HepG2 (cell line): ENCODE results near the gene PTPN12. TPM values are rescaled to one million over a fixed set of nuclear protein-coding genes. Genes with fewer than 3 reads are reported as not detected.

ENCODE experiments used
- FOXA1 ChIP-seq, 2 experiments: fragments of 450-650 bp in 1 of 2; sonication (generic) in 1 of 2; formaldehyde crosslinking in 1 of 2; IDR thresholded peaks; 2 replicates each; pipeline versions ENCODE4 v1.4.0 to v1.6.1; 2016 to 2020; ENCODE audit warnings: missing genetic modification reagents in 1 of 2
- NFATC3 ChIP-seq: sonication (generic); formaldehyde crosslinking; IDR thresholded peaks from 2 replicates; pipeline ENCODE4 v1.5.1; 2020; ENCODE audit warnings: mild to moderate bottlenecking, missing genetic modification reagents
- NR2C2 ChIP-seq: sonication (generic); formaldehyde crosslinking; IDR thresholded peaks from 2 replicates; pipeline ENCODE4 v1.4.0; 2020; ENCODE audit warnings: missing genetic modification reagents, mild to moderate bottlenecking, moderate library complexity, borderline replicate concordance
- NRL ChIP-seq: sonication (generic); formaldehyde crosslinking; IDR thresholded peaks from 2 replicates; pipeline ENCODE4 v1.5.0; 2020; ENCODE audit warnings: missing genetic modification reagents, mild to moderate bottlenecking, moderate library complexity, borderline replicate concordance
- RFX5 ChIP-seq: IDR thresholded peaks from 2 replicates; pipeline ENCODE4 v1.6.1; 2011; ENCODE audit warnings: low read depth, low read length, improper control_type of control experiment
- SMARCE1 ChIP-seq: fragments of 450-650 bp; IDR thresholded peaks from 2 replicates; pipeline ENCODE4 v1.6.1; 2017; ENCODE audit warnings: borderline replicate concordance
- SRSF4 ChIP-seq: fragments of 200-400 bp; formaldehyde crosslinking; IDR thresholded peaks from one replicate; pipeline ENCODE4 v1.6.1; 2018; ENCODE audit warnings: mild to moderate bottlenecking, low read depth, low read length, moderate library complexity; ENCODE audit not compliant: poor library complexity, severe bottlenecking
- TERF1 ChIP-seq: sonication (generic); formaldehyde crosslinking; IDR thresholded peaks from 2 replicates; pipeline ENCODE4 v1.8.0; 2022; ENCODE audit warnings: mild to moderate bottlenecking, missing genetic modification reagents, moderate library complexity
- ZFP82 ChIP-seq: sonication (generic); formaldehyde crosslinking; IDR thresholded peaks from 2 replicates; pipeline ENCODE4 v1.5.1; 2020; ENCODE audit warnings: mild to moderate bottlenecking, missing genetic modification reagents, borderline replicate concordance
- ZNF446 ChIP-seq: sonication (generic); formaldehyde crosslinking; IDR thresholded peaks from 2 replicates; pipeline ENCODE4 v1.5.0; 2020; ENCODE audit warnings: mild to moderate bottlenecking, missing genetic modification reagents
- ZNF782 ChIP-seq: sonication (generic); formaldehyde crosslinking; IDR thresholded peaks from 2 replicates; pipeline ENCODE4 v1.4.0; 2020; ENCODE audit warnings: missing genetic modification reagents, mild to moderate bottlenecking, borderline replicate concordance
- ZSCAN20 ChIP-seq: sonication (generic); formaldehyde crosslinking; IDR thresholded peaks from 2 replicates; pipeline ENCODE4 v1.4.0; 2020; ENCODE audit warnings: missing genetic modification reagents, mild to moderate bottlenecking, borderline replicate concordance
- polyA plus RNA-seq, 8 experiments: library from polyadenylated mRNA; depleted of rRNA in 3 of 8; stranded (reverse) in 7 of 8; unstranded in 1 of 8; fragments of >200 nt; fragmentation: Illumina TruSeq in 4 of 8; extraction: Trizol in 4 of 8; gene quantifications; 2 replicates each; pipeline versions ENCODE4 v1.2.1 to v1.2.3, GENCODE V29; 2011 to 2016; ENCODE audit warnings: low read depth in 4 of 8, missing spikeins in 1 of 8, mixed read lengths in 1 of 8; ENCODE audit not compliant: insufficient read depth in 1 of 8
- total RNA-seq, 5 experiments: library from RNA; depleted of rRNA; stranded (reverse); fragments of >200 nt; fragmentation: Illumina TruSeq; extraction: Trizol; gene quantifications; 2 replicates each; pipeline ENCODE4 v1.2.3, GENCODE V29; 2016; ENCODE audit warnings: low read depth in 1 of 5
- TF ChIP-seq, protein P1 (sequence below): sonication (generic); formaldehyde crosslinking; IDR thresholded peaks from 2 replicates; pipeline ENCODE4 v1.4.0; 2020; ENCODE audit warnings: missing genetic modification reagents, borderline replicate concordance
- TF ChIP-seq, protein P2 (sequence below): sonication (generic); formaldehyde crosslinking; IDR thresholded peaks from 2 replicates; pipeline ENCODE4 v1.4.0; 2020; ENCODE audit warnings: mild to moderate bottlenecking, missing genetic modification reagents
- TF ChIP-seq, protein P3 (sequence below): sonication (generic); formaldehyde crosslinking; IDR thresholded peaks from 2 replicates; pipeline ENCODE4 v1.4.0; 2020; ENCODE audit warnings: missing genetic modification reagents, borderline replicate concordance

The PTPN12 gene
- total and polyA plus RNA-seq, 2 of the 13 experiments (the other 11 are each of a cell fraction or from before 2014, with no cell fraction given), result 22.9 to 56.8 TPM

GRCh38 chr7:77536413-77537135 is 521 bp upstream of the PTPN12 start (continued):
- TF ChIP-seq, protein P1, sequence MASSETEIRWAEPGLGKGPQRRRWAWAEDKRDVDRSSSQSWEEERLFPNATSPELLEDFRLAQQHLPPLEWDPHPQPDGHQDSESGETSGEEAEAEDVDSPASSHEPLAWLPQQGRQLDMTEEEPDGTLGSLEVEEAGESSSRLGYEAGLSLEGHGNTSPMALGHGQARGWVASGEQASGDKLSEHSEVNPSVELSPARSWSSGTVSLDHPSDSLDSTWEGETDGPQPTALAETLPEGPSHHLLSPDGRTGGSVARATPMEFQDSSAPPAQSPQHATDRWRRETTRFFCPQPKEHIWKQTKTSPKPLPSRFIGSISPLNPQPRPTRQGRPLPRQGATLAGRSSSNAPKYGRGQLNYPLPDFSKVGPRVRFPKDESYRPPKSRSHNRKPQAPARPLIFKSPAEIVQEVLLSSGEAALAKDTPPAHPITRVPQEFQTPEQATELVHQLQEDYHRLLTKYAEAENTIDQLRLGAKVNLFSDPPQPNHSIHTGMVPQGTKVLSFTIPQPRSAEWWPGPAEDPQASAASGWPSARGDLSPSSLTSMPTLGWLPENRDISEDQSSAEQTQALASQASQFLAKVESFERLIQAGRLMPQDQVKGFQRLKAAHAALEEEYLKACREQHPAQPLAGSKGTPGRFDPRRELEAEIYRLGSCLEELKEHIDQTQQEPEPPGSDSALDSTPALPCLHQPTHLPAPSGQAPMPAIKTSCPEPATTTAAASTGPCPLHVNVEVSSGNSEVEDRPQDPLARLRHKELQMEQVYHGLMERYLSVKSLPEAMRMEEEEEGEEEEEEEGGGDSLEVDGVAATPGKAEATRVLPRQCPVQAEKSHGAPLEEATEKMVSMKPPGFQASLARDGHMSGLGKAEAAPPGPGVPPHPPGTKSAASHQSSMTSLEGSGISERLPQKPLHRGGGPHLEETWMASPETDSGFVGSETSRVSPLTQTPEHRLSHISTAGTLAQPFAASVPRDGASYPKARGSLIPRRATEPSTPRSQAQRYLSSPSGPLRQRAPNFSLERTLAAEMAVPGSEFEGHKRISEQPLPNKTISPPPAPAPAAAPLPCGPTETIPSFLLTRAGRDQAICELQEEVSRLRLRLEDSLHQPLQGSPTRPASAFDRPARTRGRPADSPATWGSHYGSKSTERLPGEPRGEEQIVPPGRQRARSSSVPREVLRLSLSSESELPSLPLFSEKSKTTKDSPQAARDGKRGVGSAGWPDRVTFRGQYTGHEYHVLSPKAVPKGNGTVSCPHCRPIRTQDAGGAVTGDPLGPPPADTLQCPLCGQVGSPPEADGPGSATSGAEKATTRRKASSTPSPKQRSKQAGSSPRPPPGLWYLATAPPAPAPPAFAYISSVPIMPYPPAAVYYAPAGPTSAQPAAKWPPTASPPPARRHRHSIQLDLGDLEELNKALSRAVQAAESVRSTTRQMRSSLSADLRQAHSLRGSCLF (CRISPR knock-in tag), result no peak
- TF ChIP-seq ZNF782 (CRISPR knock-in tag), result no peak
- TF ChIP-seq ZFP82, result no peak; the same call in 1 of the 2 replicates
- no peak for TF ChIP-seq SMARCE1
- TF ChIP-seq, protein P2, sequence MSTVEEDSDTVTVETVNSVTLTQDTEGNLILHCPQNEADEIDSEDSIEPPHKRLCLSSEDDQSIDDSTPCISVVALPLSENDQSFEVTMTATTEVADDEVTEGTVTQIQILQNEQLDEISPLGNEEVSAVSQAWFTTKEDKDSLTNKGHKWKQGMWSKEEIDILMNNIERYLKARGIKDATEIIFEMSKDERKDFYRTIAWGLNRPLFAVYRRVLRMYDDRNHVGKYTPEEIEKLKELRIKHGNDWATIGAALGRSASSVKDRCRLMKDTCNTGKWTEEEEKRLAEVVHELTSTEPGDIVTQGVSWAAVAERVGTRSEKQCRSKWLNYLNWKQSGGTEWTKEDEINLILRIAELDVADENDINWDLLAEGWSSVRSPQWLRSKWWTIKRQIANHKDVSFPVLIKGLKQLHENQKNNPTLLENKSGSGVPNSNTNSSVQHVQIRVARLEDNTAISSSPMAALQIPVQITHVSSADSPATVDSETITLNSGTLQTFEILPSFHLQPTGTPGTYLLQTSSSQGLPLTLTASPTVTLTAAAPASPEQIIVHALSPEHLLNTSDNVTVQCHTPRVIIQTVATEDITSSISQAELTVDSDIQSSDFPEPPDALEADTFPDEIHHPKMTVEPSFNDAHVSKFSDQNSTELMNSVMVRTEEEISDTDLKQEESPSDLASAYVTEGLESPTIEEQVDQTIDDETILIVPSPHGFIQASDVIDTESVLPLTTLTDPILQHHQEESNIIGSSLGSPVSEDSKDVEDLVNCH (CRISPR knock-in tag), result no peak
- no peak for TF ChIP-seq ZSCAN20 (CRISPR knock-in tag)
- TF ChIP-seq NFATC3, result 0 out of 2 replicates have a peak, but pooled peaks have one; percentile 38
- peak; percentile 58 for TF ChIP-seq NR2C2 (CRISPR knock-in tag)
- TF ChIP-seq, protein P3, sequence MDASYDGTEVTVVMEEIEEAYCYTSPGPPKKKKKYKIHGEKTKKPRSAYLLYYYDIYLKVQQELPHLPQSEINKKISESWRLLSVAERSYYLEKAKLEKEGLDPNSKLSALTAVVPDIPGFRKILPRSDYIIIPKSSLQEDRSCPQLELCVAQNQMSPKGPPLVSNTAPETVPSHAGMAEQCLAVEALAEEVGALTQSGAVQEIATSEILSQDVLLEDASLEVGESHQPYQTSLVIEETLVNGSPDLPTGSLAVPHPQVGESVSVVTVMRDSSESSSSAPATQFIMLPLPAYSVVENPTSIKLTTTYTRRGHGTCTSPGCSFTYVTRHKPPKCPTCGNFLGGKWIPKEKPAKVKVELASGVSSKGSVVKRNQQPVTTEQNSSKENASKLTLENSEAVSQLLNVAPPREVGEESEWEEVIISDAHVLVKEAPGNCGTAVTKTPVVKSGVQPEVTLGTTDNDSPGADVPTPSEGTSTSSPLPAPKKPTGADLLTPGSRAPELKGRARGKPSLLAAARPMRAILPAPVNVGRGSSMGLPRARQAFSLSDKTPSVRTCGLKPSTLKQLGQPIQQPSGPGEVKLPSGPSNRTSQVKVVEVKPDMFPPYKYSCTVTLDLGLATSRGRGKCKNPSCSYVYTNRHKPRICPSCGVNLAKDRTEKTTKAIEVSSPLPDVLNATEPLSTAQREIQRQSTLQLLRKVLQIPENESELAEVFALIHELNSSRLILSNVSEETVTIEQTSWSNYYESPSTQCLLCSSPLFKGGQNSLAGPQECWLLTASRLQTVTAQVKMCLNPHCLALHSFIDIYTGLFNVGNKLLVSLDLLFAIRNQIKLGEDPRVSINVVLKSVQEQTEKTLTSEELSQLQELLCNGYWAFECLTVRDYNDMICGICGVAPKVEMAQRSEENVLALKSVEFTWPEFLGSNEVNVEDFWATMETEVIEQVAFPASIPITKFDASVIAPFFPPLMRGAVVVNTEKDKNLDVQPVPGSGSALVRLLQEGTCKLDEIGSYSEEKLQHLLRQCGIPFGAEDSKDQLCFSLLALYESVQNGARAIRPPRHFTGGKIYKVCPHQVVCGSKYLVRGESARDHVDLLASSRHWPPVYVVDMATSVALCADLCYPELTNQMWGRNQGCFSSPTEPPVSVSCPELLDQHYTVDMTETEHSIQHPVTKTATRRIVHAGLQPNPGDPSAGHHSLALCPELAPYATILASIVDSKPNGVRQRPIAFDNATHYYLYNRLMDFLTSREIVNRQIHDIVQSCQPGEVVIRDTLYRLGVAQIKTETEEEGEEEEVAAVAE (CRISPR knock-in tag), result no peak
- no peak for TF ChIP-seq FOXA1 (IDR thresholded peaks at IDR 0.05)
- TF ChIP-seq FOXA1 (CRISPR knock-in tag; IDR thresholded peaks at IDR 0.05), result no peak
- peak; percentile 71; the same call in 1 of the 2 replicates for TF ChIP-seq NRL
- no peak for TF ChIP-seq ZNF446
- TF ChIP-seq SRSF4, result no peak
- TF ChIP-seq RFX5, result no peak
- 0 out of 2 replicates have a peak, but pooled peaks have one; percentile 23 for TF ChIP-seq TERF1 (CRISPR knock-in tag)
